Measurements from ENCODE around the gene TMEM19.

TMEM19 gene

GRCh38 chr12:71730936-71731335, 45.1 kb downstream of the TMEM19 start:
- Mint-ChIP-seq H3K27ac (ENCODE audit: low read depth) (no peak overlapping the region), H3K4me3 (no peak overlapping the region), H3K36me3 (ENCODE audit: insufficient read depth) (no peaks in the 10 kb centered on the region), H3K27me3 (peaks cover 7% of the 10 kb centered on the region), H3K4me1 (no peaks in the 10 kb centered on the region), H3K9me3 (no peaks in the 10 kb centered on the region)
- ATAC-seq (replicated peaks; ENCODE audit: extremely low read depth, poor library complexity, severe bottlenecking) = no peak
- DNase-seq (ENCODE audit: low spot score in 2 of 2) = no peak

GRCh38 chr12:71731439-71732356, 45.8 kb downstream of the TMEM19 start:
- Mint-ChIP-seq H3K27me3 (peaks cover 6% of the 10 kb centered on the region), H3K9me3 (no peaks in the 10 kb centered on the region), H3K36me3 (ENCODE audit: insufficient read depth) (no peaks in the 10 kb centered on the region), H3K27ac (ENCODE audit: low read depth) (no peak overlapping the region), H3K4me1 (no peaks in the 10 kb centered on the region), H3K4me3 (no peak overlapping the region)
- ATAC-seq (replicated peaks; ENCODE audit: extremely low read depth, poor library complexity, severe bottlenecking) (no peak), DNase-seq (ENCODE audit: low spot score in 2 of 2) (no peak)

GRCh38 chr12:71732357-71732712, 46.5 kb downstream of the TMEM19 start:
- no peaks in the 10 kb centered on the region for H3K9me3 Mint-ChIP-seq
- no peaks in the 10 kb centered on the region for H3K36me3 Mint-ChIP-seq (ENCODE audit: insufficient read depth)
- DNase-seq (ENCODE audit: low spot score in 2 of 2) (no peak), ATAC-seq (replicated peaks; ENCODE audit: extremely low read depth, poor library complexity, severe bottlenecking) (no peak)
- H3K27ac Mint-ChIP-seq (ENCODE audit: low read depth) = no peak overlapping the region
- no peaks in the 10 kb centered on the region for H3K4me1 Mint-ChIP-seq
- H3K27me3 Mint-ChIP-seq = peaks cover 6% of the 10 kb centered on the region
- no peak overlapping the region for H3K4me3 Mint-ChIP-seq

- Mint-ChIP-seq H3K27me3 (peaks cover 9% of the 10 kb centered on the region), H3K36me3 (ENCODE audit: insufficient read depth) (no peaks in the 10 kb centered on the region), H3K4me3 (no peak overlapping the region), H3K4me1 (no peaks in the 10 kb centered on the region), H3K27ac (ENCODE audit: low read depth) (no peak overlapping the region), H3K9me3 (no peaks in the 10 kb centered on the region)
- no peak for ATAC-seq (replicated peaks; ENCODE audit: extremely low read depth, poor library complexity, severe bottlenecking)
- no peak for DNase-seq (ENCODE audit: low spot score in 2 of 2)
Measured at GRCh38 chr12:71737197-71737596, 51.3 kb downstream of the TMEM19 start.

GRCh38 chr12:71742998-71743397, 57.1 kb downstream of the TMEM19 start:
- H3K4me1 Mint-ChIP-seq = no peaks in the 10 kb centered on the region
- no peak overlapping the region for H3K4me3 Mint-ChIP-seq
- no peaks in the 10 kb centered on the region for H3K9me3 Mint-ChIP-seq
- peaks cover 9% of the 10 kb centered on the region for H3K27me3 Mint-ChIP-seq
- H3K27ac Mint-ChIP-seq (ENCODE audit: low read depth) = no peak overlapping the region
- ATAC-seq (replicated peaks; ENCODE audit: extremely low read depth, poor library complexity, severe bottlenecking) (no peak), DNase-seq (ENCODE audit: low spot score in 2 of 2) (no peak)
- no peaks in the 10 kb centered on the region for H3K36me3 Mint-ChIP-seq (ENCODE audit: insufficient read depth)

- DNase-seq (ENCODE audit: low spot score in 2 of 2) (no peak), ATAC-seq (replicated peaks; ENCODE audit: extremely low read depth, poor library complexity, severe bottlenecking) (no peak)
- Mint-ChIP-seq H3K9me3 (no peaks in the 10 kb centered on the region), H3K27ac (ENCODE audit: low read depth) (no peak overlapping the region), H3K27me3 (peaks cover 20% of the 10 kb centered on the region), H3K36me3 (ENCODE audit: insufficient read depth) (peaks cover 1% of the 10 kb centered on the region), H3K4me1 (no peaks in the 10 kb centered on the region), H3K4me3 (no peak overlapping the region)
Measured at GRCh38 chr12:71744522-71745300, 58.8 kb downstream of the TMEM19 start.

- Mint-ChIP-seq H3K36me3 (ENCODE audit: insufficient read depth) (peaks cover 1% of the 10 kb centered on the region), H3K4me1 (no peaks in the 10 kb centered on the region), H3K9me3 (no peaks in the 10 kb centered on the region), H3K27me3 (peaks cover 35% of the 10 kb centered on the region), H3K4me3 (no peak overlapping the region), H3K27ac (ENCODE audit: low read depth) (no peak overlapping the region)
- peak; percentile 18 to 35 for DNase-seq (ENCODE audit: low spot score in 2 of 2)
- peak; percentile 70 for ATAC-seq (replicated peaks; ENCODE audit: extremely low read depth, poor library complexity, severe bottlenecking)
Measured at GRCh38 chr12:71746974-71747611, 61.2 kb downstream of the TMEM19 start.

- H3K36me3 Mint-ChIP-seq (ENCODE audit: insufficient read depth) = peaks cover 1% of the 10 kb centered on the region
- H3K9me3 Mint-ChIP-seq = no peaks in the 10 kb centered on the region
- no peaks in the 10 kb centered on the region for H3K4me1 Mint-ChIP-seq
- DNase-seq (ENCODE audit: low spot score in 2 of 2) (no peak), ATAC-seq (replicated peaks; ENCODE audit: extremely low read depth, poor library complexity, severe bottlenecking) (no peak)
- no peak overlapping the region for H3K4me3 Mint-ChIP-seq
- H3K27me3 Mint-ChIP-seq = peaks cover 44% of the 10 kb centered on the region
- H3K27ac Mint-ChIP-seq (ENCODE audit: low read depth) = no peak overlapping the region
Measured at GRCh38 chr12:71748081-71748850, 62.4 kb downstream of the TMEM19 start.

GRCh38 chr12:71749666-71750065, 63.8 kb downstream of the TMEM19 start:
- H3K27ac Mint-ChIP-seq (ENCODE audit: low read depth) = no peak overlapping the region
- H3K9me3 Mint-ChIP-seq = no peaks in the 10 kb centered on the region
- peaks cover 10% of the 10 kb centered on the region for H3K4me1 Mint-ChIP-seq
- peaks cover 6% of the 10 kb centered on the region for H3K36me3 Mint-ChIP-seq (ENCODE audit: insufficient read depth)
- no peak overlapping the region for H3K4me3 Mint-ChIP-seq
- DNase-seq (ENCODE audit: low spot score in 2 of 2) (no peak), ATAC-seq (replicated peaks; ENCODE audit: extremely low read depth, poor library complexity, severe bottlenecking) (no peak)
- H3K27me3 Mint-ChIP-seq = peaks cover 44% of the 10 kb centered on the region

GRCh38 chr12:71752891-71753290, 67.0 kb downstream of the TMEM19 start:
- no peak overlapping the region for H3K4me3 Mint-ChIP-seq
- H3K4me1 Mint-ChIP-seq = peaks cover 27% of the 10 kb centered on the region
- DNase-seq (ENCODE audit: low spot score in 2 of 2) = no peak
- no peak for ATAC-seq (replicated peaks; ENCODE audit: extremely low read depth, poor library complexity, severe bottlenecking)
- no peaks in the 10 kb centered on the region for H3K9me3 Mint-ChIP-seq
- H3K36me3 Mint-ChIP-seq (ENCODE audit: insufficient read depth) = peaks cover 17% of the 10 kb centered on the region
- H3K27ac Mint-ChIP-seq (ENCODE audit: low read depth) = no peak overlapping the region
- peaks cover 44% of the 10 kb centered on the region for H3K27me3 Mint-ChIP-seq

Data from central memory CD8-positive, alpha-beta T cell (primary cell).